GM12875 (cell line): ENCODE data around the gene FBXO9.
A peak's percentile ranks its signal among the peaks of the same experiment; 100 is the strongest.

Source experiments
- H3K4me3 ChIP-seq: one replicate; pipeline ENCODE4 v1.5.1; 2011; ENCODE audit warnings: low read depth, low read length, control low read depth
- TF ChIP-seq, protein P1 (sequence below): IDR thresholded peaks from 2 replicates; pipeline ENCODE4 v1.5.1; 2011; ENCODE audit warnings: low read depth, mild to moderate bottlenecking, control low read depth, inconsistent platforms, low read length, moderate library complexity, borderline replicate concordance; ENCODE audit not compliant: insufficient read depth

Gene FBXO9

DNA sequence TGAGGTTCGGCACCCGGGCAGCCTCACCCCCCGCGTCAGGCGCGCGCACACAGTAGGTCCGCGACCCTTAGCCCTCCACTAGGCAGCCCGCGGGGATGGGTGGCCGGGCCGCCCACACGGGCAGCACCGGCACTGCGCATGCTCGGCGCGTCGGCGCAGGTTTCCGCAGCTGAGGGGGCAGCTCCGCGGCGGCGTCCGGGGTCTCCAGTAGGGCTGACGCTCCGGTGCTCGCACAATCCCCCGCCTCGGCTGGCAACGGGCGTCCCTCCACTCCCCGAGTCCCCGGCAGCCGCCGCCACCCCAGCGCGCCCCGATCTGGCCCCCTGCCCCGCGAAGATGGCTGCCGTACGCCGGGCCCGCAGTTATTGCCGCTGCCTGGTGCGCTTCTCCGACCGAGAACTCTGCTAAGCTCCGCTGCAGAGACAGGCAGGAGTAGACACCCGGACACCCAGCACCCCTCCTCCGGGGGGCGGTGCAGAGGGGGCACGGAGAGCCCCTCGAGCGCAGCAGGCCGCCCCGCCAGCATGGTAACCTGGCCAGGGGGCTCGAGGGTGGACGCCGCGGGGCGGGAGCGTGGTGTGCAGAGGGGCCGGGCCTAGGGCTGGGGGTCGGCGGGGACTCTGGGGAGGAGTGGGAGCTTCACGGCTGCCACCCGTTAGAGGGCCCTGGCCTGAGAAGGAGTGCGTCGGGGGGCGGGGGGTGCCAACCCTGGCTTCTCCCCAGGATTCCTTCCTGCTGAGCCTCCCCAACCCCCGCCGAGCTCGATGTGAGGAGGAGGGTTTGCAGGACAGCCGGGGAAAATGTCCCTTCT lies at the start of gene FBXO9:
Gene FBXO9, plus strand, starts transcription at position 139 of the 811 bp plus-strand sequence. Its CDS starts 386 bp downstream, at position 525.
- peak within 1 kb of the TSS; percentile 74 for H3K4me3 ChIP-seq
- TF ChIP-seq, protein P1, sequence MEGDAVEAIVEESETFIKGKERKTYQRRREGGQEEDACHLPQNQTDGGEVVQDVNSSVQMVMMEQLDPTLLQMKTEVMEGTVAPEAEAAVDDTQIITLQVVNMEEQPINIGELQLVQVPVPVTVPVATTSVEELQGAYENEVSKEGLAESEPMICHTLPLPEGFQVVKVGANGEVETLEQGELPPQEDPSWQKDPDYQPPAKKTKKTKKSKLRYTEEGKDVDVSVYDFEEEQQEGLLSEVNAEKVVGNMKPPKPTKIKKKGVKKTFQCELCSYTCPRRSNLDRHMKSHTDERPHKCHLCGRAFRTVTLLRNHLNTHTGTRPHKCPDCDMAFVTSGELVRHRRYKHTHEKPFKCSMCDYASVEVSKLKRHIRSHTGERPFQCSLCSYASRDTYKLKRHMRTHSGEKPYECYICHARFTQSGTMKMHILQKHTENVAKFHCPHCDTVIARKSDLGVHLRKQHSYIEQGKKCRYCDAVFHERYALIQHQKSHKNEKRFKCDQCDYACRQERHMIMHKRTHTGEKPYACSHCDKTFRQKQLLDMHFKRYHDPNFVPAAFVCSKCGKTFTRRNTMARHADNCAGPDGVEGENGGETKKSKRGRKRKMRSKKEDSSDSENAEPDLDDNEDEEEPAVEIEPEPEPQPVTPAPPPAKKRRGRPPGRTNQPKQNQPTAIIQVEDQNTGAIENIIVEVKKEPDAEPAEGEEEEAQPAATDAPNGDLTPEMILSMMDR, result no peak

DNA sequence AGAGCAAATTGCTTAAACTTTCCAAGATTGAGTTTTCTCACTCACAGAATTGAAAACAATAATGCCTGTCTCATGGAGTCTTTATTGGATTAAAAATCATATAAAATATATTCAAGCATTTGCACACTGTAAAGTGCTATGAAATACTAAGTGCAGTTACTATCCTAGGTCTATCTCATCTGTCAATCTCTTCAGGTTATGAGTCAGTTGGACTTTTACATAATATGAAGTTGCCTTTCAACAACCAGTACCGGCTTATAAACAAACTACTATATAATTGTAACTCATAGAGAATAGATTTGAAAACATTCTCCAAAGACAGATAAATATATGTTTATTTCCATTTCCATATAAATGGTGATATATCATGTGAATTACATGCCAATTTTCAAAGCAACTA lies 49.7 kb upstream of the FBXO9 start:
- TF ChIP-seq, protein P1, result no peak
- H3K4me3 ChIP-seq, result no peak overlapping the region

DNA sequence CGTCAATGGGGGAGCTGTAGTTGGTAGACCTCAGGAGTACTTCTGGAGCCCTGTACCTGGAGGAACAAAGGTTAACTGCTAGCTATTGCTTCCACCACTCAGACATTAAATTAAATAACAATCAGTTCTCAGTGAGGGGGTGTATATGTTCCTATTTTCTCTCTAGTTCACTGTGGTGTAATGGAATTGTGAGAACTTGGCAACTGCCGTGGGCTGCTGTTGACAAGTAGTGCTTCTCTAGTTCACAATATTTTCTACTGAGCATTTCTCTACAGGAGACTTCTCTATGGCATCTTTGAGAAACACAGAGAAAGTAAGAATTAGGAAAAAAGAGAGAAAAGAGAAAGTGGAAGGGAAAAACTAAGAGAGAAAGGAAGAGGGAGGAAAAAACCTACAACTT lies 46.8 kb upstream of the FBXO9 start:
- no peak overlapping the region for H3K4me3 ChIP-seq
- TF ChIP-seq, protein P1, result no peak

DNA sequence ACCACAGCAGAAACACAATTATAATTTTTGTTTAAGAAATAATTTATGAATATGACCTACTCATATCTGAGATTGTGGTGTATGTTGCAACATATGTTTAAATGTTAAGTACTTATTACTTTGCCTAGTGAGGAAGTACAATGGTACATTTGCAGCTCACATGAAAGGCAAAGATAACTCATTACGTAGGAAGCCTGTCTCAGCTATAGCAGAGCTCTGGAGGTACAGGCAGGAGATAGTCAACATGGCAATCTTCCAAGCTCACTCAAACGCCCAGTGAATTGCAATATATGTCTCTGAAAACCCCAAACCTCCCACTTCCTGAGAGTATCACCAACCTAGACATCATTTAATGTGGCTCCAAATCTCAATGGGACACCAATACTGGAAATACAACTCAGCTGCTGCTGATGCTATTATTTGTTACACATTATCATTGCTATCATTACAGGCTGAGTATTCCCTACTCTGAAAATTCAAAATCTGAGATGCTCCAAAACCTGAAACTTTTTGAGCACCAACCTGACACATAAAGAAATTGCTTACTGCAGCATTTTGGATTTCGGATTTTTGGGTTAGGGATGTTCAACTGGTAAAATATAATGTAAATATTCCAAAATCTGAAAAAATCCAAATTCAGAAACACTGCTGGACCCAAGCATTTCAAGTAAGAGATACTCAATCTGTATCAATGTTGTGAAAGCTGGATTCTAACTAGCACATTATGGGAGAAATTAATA lies 45.0 kb upstream of the FBXO9 start:
- TF ChIP-seq, protein P1, result no peak
- no peak overlapping the region for H3K4me3 ChIP-seq

DNA sequence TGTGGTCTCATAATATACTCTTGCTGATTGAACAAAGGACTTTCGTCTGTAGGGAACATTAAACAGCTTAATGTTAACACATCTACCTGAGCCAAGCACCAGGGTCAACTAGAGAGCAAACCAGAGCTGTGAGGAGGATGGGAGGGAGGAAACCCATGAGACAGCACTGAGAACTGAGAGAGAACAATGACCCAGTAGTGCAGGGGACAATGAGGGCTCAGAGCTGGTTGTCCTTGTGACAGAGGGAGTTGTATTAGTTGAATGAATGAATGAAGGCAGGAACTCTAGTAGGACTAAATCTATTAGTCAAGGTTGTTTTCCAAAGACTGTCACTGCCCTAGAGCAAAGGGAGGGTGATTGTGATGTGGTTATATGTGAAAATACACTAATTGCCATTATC lies 41.9 kb upstream of the FBXO9 start:
- TF ChIP-seq, protein P1, result no peak
- no peak overlapping the region for H3K4me3 ChIP-seq

DNA sequence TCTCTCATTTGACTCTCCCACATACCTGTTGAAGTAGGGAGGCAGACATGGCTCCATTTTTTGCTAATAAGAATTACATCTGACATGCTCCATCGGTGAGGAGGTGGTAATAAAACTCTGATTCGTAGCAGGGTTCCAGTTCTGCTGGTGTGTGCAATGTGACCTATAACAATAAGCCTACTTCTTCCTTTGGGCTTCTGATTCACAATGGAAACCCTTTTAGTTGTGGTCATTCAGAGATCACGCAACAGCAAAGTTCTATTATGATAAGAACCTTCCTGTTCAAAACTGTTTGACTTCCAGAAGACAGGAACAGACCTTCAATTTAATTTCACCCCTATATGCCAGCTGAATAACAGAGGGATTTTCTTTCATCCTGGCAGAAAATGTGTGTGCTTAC lies 38.7 kb upstream of the FBXO9 start:
- TF ChIP-seq, protein P1, result no peak
- no peak overlapping the region for H3K4me3 ChIP-seq
